WTC11 (cell line): ENCODE results near the gene RACGAP1. TPM values are rescaled to one million over a fixed set of nuclear protein-coding genes. Genes with fewer than 3 reads are reported as not detected.
"Not testable (repeated sequence)": the region's sequence is repeated elsewhere in the genome, so short reads cannot be mapped to it uniquely, and the experiment has no call there.

Experiments
- ATAC-seq: fragments of 200-7000 bp; cut with Tn5 transposase; 2 replicates; pipeline ENCODE4 v1.10.0; 2021; ENCODE audit warnings: mild to moderate bottlenecking, moderate library complexity
- CTCF ChIA-PET: fragments of 300-600 bp; sonication (Branson Sonifier 250); formaldehyde crosslinking; loops from one replicate; lab custom pipeline; 2021; ENCODE audit warnings: antibody characterized with exemption; lab: Charles Lee
- POLR2A ChIA-PET: fragments of 350-600 bp; sonication (Branson Sonifier 250); formaldehyde crosslinking; loops from one replicate; lab custom pipeline; 2021; ENCODE audit warnings: antibody characterized with exemption; lab: Charles Lee
- DNase-seq: peaks from one replicate; pipeline ENCODE4 v3.0.0; 2021; ENCODE audit warnings: low spot score
- H3K27ac Mint-ChIP-seq: 2 replicates; pipeline ENCODE4 v1.8.0; 2021; ENCODE audit warnings: mixed read lengths
- H3K27me3 Mint-ChIP-seq: 2 replicates; pipeline ENCODE4 v1.8.0; 2021; ENCODE audit warnings: low read depth, mild to moderate bottlenecking, moderate library complexity, mixed read lengths
- H3K36me3 Mint-ChIP-seq: 2 replicates; pipeline ENCODE4 v1.8.0; 2021; ENCODE audit warnings: mixed read lengths
- H3K4me1 Mint-ChIP-seq: 2 replicates; pipeline ENCODE4 v1.8.0; 2022; ENCODE audit warnings: mixed read lengths
- H3K4me3 Mint-ChIP-seq: 2 replicates; pipeline ENCODE4 v1.8.0; 2021; ENCODE audit warnings: mild to moderate bottlenecking, moderate library complexity, mixed read lengths
- H3K9me3 Mint-ChIP-seq: 2 replicates; pipeline ENCODE4 v1.8.0; 2021; ENCODE audit warnings: mixed read lengths
- ATF6 ChIP-seq: sonication (generic); formaldehyde crosslinking; IDR thresholded peaks from 2 replicates; pipeline ENCODE4 v1.8.1; 2023; ENCODE audit warnings: mild to moderate bottlenecking, missing genetic modification reagents
- CREM ChIP-seq: sonication (generic); formaldehyde crosslinking; IDR thresholded peaks from 2 replicates; pipeline ENCODE4 v1.8.1; 2022; ENCODE audit warnings: mild to moderate bottlenecking, missing genetic modification reagents, moderate library complexity
- ELF4 ChIP-seq: sonication (generic); formaldehyde crosslinking; IDR thresholded peaks from 2 replicates; pipeline ENCODE4 v1.8.1; 2022; ENCODE audit warnings: low read depth, mild to moderate bottlenecking, moderate library complexity, missing genetic modification reagents
- EMX1 ChIP-seq: fragments of 250-450 bp; sonication (Bioruptor Pico); IDR thresholded peaks from 2 replicates; pipeline ENCODE4 v1.8.0; 2021; ENCODE audit warnings: mild to moderate bottlenecking
- FOXP1 ChIP-seq: sonication (generic); formaldehyde crosslinking; IDR thresholded peaks from 2 replicates; pipeline ENCODE4 v1.8.0; 2022; ENCODE audit warnings: missing genetic modification reagents, mild to moderate bottlenecking, moderate library complexity, borderline replicate concordance
- GABPB1 ChIP-seq: sonication (generic); formaldehyde crosslinking; IDR thresholded peaks from 2 replicates; pipeline ENCODE4 v1.8.1; 2023; ENCODE audit warnings: mild to moderate bottlenecking, missing genetic modification reagents
- HMGA2 ChIP-seq: fragments of 250-450 bp; sonication (Bioruptor Pico); IDR thresholded peaks from 2 replicates; pipeline ENCODE4 v1.4.0; 2021; ENCODE audit warnings: mild to moderate bottlenecking, moderate library complexity
- KAT7 ChIP-seq: sonication (generic); formaldehyde crosslinking; IDR thresholded peaks from 2 replicates; pipeline ENCODE4 v1.8.1; 2023; ENCODE audit warnings: missing genetic modification reagents, mild to moderate bottlenecking, borderline replicate concordance
- NFE2L1 ChIP-seq: sonication (generic); formaldehyde crosslinking; IDR thresholded peaks from 2 replicates; pipeline ENCODE4 v1.8.1; 2023; ENCODE audit warnings: missing genetic modification reagents
- NR1H2 ChIP-seq: sonication (generic); formaldehyde crosslinking; IDR thresholded peaks from 2 replicates; pipeline ENCODE4 v1.9.0; 2021; ENCODE audit warnings: mild to moderate bottlenecking, moderate library complexity, missing genetic modification reagents
- RELA ChIP-seq: sonication (generic); formaldehyde crosslinking; IDR thresholded peaks from 2 replicates; pipeline ENCODE4 v1.8.1; 2022; ENCODE audit warnings: missing genetic modification reagents, mild to moderate bottlenecking, borderline replicate concordance
- SMAD3 ChIP-seq: sonication (generic); formaldehyde crosslinking; IDR thresholded peaks from 2 replicates; pipeline ENCODE4 v1.8.0; 2022; ENCODE audit warnings: missing genetic modification reagents, mild to moderate bottlenecking, borderline replicate concordance
- ZNF281 ChIP-seq: sonication (generic); formaldehyde crosslinking; IDR thresholded peaks from 2 replicates; pipeline ENCODE4 v1.8.0; 2023; ENCODE audit warnings: mild to moderate bottlenecking, missing genetic modification reagents
- ZNF416 ChIP-seq: fragments of 250-450 bp; sonication (Bioruptor Pico); IDR thresholded peaks from 2 replicates; pipeline ENCODE4 v1.9.0; 2021; ENCODE audit warnings: mild to moderate bottlenecking, inconsistent platforms
- ZNF423 ChIP-seq: fragments of 250-450 bp; sonication (Bioruptor Pico); IDR thresholded peaks from 2 replicates; pipeline ENCODE4 v2.1.2; 2022; ENCODE audit warnings: mild to moderate bottlenecking, moderate library complexity
- ZNF532 ChIP-seq: fragments of 250-450 bp; sonication (Bioruptor Pico); IDR thresholded peaks from 2 replicates; pipeline ENCODE4 v1.9.0; 2021; ENCODE audit warnings: mild to moderate bottlenecking, borderline replicate concordance
- total RNA-seq: library from RNA; stranded (reverse); gene quantifications from 3 replicates; pipeline ENCODE4 v1.2.3, GENCODE V29; 2021
- TF ChIP-seq, protein P1 (sequence below): sonication (generic); formaldehyde crosslinking; IDR thresholded peaks from 2 replicates; pipeline ENCODE4 v1.8.1; 2023; ENCODE audit warnings: mild to moderate bottlenecking, missing genetic modification reagents, moderate library complexity

Gene RACGAP1
- total RNA-seq, 1 experiment from 2014 or later = 87.7 TPM

DNA sequence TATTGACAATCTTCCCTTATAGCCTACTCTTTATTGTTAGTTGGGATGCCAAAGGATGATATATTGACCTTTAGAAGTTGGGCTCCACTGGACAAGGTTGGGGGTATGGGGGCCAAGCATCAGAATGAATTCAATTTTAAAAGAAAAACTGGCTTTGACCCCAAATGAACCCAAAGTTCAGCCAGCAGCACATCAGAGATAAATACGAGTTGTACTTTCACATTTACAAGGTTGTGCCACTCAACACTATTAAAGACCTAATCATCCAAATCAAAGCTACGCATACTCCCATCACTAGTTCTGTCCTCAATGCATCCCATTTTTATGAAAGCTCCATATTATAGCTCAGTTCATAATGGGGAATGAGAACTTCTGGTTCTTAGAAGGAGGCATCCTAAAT is 35.9 kb downstream of the RACGAP1 start:
- DNase-seq, POLR2A ChIA-PET, H3K4me3 Mint-ChIP-seq, H3K9me3 Mint-ChIP-seq, H3K27me3 Mint-ChIP-seq, H3K27ac Mint-ChIP-seq, ATAC-seq: not testable (repeated sequence)
- CTCF ChIA-PET = interaction anchor here (1.3 to 8.5 kb wide), 2 partner anchors 23 to 81 kb away, joined by 3 to 42 read pairs; no protein-coding TSS in a partner anchor
- Mint-ChIP-seq H3K36me3 (peaks cover 60% of the 10 kb centered on the region), H3K4me1 (peaks cover 16% of the 10 kb centered on the region)

- TF ChIP-seq ATF6 (CRISPR knock-in tag) (no peak), ELF4 (no peak), FOXP1 (no peak)
- no peaks in the 10 kb centered on the region for H3K27me3 Mint-ChIP-seq
- POLR2A ChIA-PET = no interaction called here
- H3K9me3 Mint-ChIP-seq = no peaks in the 10 kb centered on the region
- ATAC-seq = no peak
- no peak overlapping the region for H3K27ac Mint-ChIP-seq
- H3K4me1 Mint-ChIP-seq = peaks cover 16% of the 10 kb centered on the region
- H3K36me3 Mint-ChIP-seq = peaks cover 48% of the 10 kb centered on the region
- H3K4me3 Mint-ChIP-seq = no peak overlapping the region
- DNase-seq = no peak
- CTCF ChIA-PET = interaction anchor here (0.8 kb wide), 1 partner anchor 21 kb away, joined by 5 read pairs; no protein-coding TSS in a partner anchor
These were observed 37.5 kb downstream of the RACGAP1 start for GRCh38 chr12:49987625-49988303.

- H3K27ac Mint-ChIP-seq, H3K4me3 Mint-ChIP-seq, H3K9me3 Mint-ChIP-seq, H3K27me3 Mint-ChIP-seq, DNase-seq, ATAC-seq, POLR2A ChIA-PET: not testable (repeated sequence)
- CTCF ChIA-PET = interaction anchor here (1.3 to 4.4 kb wide), 4 partner anchors 20 to 125 kb away, joined by 4 to 35 read pairs (median 5); no protein-coding TSS in a partner anchor
- Mint-ChIP-seq H3K36me3 (peaks cover 35% of the 10 kb centered on the region), H3K4me1 (peaks cover 16% of the 10 kb centered on the region)
These were observed 38.8 kb downstream of the RACGAP1 start for GRCh38 chr12:49986476-49986875.

DNA sequence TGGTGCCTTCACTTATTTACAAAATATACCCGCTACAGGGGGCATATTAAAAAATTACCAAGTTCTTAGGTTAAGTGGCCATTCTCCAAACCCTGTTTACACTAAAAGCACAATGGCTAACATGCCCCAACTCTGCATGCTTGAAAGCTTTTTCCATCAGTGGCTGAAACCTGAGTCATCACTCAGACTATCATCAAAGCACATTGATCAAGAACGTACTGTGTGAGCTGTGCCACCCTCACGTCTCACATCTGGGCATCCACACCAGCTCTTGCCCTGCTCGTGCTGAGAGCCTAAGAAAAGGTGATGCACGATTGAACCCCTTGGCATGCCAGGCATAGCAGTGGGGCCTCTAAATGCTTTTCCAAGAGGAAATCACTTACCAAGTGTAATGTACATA is 39.3 kb downstream of the RACGAP1 start:
- ATAC-seq = no peak
- TF ChIP-seq ELF4 (no peak), RELA (CRISPR knock-in tag) (no peak), SMAD3 (no peak), NFE2L1 (no peak), ZNF416 (no peak), CREM (CRISPR knock-in tag) (no peak), KAT7 (no peak), NR1H2 (no peak), ZNF532 (CRISPR knock-in tag) (no peak), EMX1 (CRISPR knock-in tag) (no peak), GABPB1 (CRISPR knock-in tag) (no peak), HMGA2 (CRISPR knock-in tag) (no peak), ZNF281 (no peak), ZNF423 (CRISPR knock-in tag) (no peak)
- TF ChIP-seq, protein P1, sequence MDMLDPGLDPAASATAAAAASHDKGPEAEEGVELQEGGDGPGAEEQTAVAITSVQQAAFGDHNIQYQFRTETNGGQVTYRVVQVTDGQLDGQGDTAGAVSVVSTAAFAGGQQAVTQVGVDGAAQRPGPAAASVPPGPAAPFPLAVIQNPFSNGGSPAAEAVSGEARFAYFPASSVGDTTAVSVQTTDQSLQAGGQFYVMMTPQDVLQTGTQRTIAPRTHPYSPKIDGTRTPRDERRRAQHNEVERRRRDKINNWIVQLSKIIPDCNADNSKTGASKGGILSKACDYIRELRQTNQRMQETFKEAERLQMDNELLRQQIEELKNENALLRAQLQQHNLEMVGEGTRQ (CRISPR knock-in tag) = no peak

More for the DNA sequence above, 39.3 kb downstream of the RACGAP1 start:
- DNase-seq = no peak
- ChIA-PET CTCF (interaction anchor here (0.9 to 4.4 kb wide), 5 partner anchors 19 to 125 kb away, joined by 4 to 35 read pairs (median 5); no protein-coding TSS in a partner anchor), POLR2A (no interaction called here)
- H3K9me3 Mint-ChIP-seq = no peaks in the 10 kb centered on the region
- no peak overlapping the region for H3K27ac Mint-ChIP-seq
- peaks cover 16% of the 10 kb centered on the region for H3K4me1 Mint-ChIP-seq
- no peaks in the 10 kb centered on the region for H3K27me3 Mint-ChIP-seq
- peaks cover 34% of the 10 kb centered on the region for H3K36me3 Mint-ChIP-seq
- no peak overlapping the region for H3K4me3 Mint-ChIP-seq
